GM12878 (cell line): ENCODE data around the gene PURA.

ENCODE experiments used
- BRCA1 ChIP-seq: IDR thresholded peaks from 2 replicates; pipeline ENCODE4 v1.6.1; 2011; ENCODE audit warnings: low read depth, low read length, improper control_type of control experiment
- CTCF ChIP-seq, 3 experiments: IDR thresholded peaks in 2 of 3; conservative IDR thresholded peaks in 1 of 3; 2 replicates each; pipeline ENCODE4 v1.5.1; 2011; ENCODE audit warnings: low read depth in 3 of 3, low read length in 3 of 3, mild to moderate bottlenecking in 3 of 3, control low read depth in 2 of 3, moderate library complexity in 2 of 3, inconsistent platforms in 1 of 3, mixed read lengths in 1 of 3; ENCODE audit not compliant: control insufficient read depth in 2 of 3, insufficient read depth in 1 of 3; ENCODE audit errors: extremely low read depth in 1 of 3
- EP300 ChIP-seq, 2 experiments: fragments of 150-350 bp in 1 of 2; IDR thresholded peaks; 2 replicates each; pipeline ENCODE4 v1.6.1; 2011 to 2012; ENCODE audit warnings: low read depth in 2 of 2, low read length in 2 of 2, borderline replicate concordance in 1 of 2, improper control_type of control experiment in 1 of 2, inconsistent platforms in 1 of 2; ENCODE audit not compliant: control insufficient read depth in 1 of 2
- SRF ChIP-seq, 2 experiments: IDR thresholded peaks; 2 replicates each; pipeline ENCODE4 v1.6.1; 2011; ENCODE audit warnings: low read depth in 2 of 2, low read length in 2 of 2, mild to moderate bottlenecking in 1 of 2, moderate library complexity in 1 of 2
- TAF1 ChIP-seq: IDR thresholded peaks from 2 replicates; pipeline ENCODE4 v1.6.1; 2011; ENCODE audit warnings: mild to moderate bottlenecking, low read depth, low read length, borderline replicate concordance
- YY1 ChIP-seq: IDR thresholded peaks from 2 replicates; pipeline ENCODE4 v1.6.1; 2011; ENCODE audit warnings: low read depth, mild to moderate bottlenecking, low read length
- TF ChIP-seq, protein P1 (sequence below): fragments of 450-650 bp; IDR thresholded peaks from 2 replicates; pipeline ENCODE4 v1.6.1; 2016; ENCODE audit warnings: mild to moderate bottlenecking

- TF ChIP-seq BRCA1 = no peak
- no peak for TF ChIP-seq EP300 (IDR thresholded peaks at IDR 0.05; ENCODE audit: borderline replicate concordance in 1 of 2, control insufficient read depth in 1 of 2, low read depth in 2 of 2, low read length in 2 of 2)
- TF ChIP-seq SRF (IDR thresholded peaks at IDR 0.05; ENCODE audit: low read depth in 2 of 2, low read length in 2 of 2) = no peak
- TF ChIP-seq YY1 = no peak
- TF ChIP-seq CTCF (IDR thresholded peaks at IDR 0.05 in 2 of 3, conservative IDR thresholded peaks at IDR 0.05 in 1 of 3; ENCODE audit: control insufficient read depth in 2 of 3, extremely low read depth in 1 of 3, insufficient read depth in 1 of 3, low read depth in 3 of 3, low read length in 3 of 3) = no peak
- TF ChIP-seq TAF1 = no peak
- TF ChIP-seq, protein P1, sequence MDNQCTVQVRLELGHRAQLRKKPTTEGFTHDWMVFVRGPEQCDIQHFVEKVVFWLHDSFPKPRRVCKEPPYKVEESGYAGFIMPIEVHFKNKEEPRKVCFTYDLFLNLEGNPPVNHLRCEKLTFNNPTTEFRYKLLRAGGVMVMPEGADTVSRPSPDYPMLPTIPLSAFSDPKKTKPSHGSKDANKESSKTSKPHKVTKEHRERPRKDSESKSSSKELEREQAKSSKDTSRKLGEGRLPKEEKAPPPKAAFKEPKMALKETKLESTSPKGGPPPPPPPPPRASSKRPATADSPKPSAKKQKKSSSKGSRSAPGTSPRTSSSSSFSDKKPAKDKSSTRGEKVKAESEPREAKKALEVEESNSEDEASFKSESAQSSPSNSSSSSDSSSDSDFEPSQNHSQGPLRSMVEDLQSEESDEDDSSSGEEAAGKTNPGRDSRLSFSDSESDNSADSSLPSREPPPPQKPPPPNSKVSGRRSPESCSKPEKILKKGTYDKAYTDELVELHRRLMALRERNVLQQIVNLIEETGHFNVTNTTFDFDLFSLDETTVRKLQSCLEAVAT = no peak
Observed at GRCh38 chr5:140076788-140077187, 37.1 kb upstream of the PURA start.
